DMS53 treated with DMSO at 0.1 percent for 48 hours (cell line): ENCODE data around the gene GDF9.

Experiments used
- DNase-seq: peaks from one replicate; lab custom pipeline; 2025; ENCODE audit not compliant: unreplicated experiment; lab: John Stamatoyannopoulos, UW

The GDF9 gene

DNA sequence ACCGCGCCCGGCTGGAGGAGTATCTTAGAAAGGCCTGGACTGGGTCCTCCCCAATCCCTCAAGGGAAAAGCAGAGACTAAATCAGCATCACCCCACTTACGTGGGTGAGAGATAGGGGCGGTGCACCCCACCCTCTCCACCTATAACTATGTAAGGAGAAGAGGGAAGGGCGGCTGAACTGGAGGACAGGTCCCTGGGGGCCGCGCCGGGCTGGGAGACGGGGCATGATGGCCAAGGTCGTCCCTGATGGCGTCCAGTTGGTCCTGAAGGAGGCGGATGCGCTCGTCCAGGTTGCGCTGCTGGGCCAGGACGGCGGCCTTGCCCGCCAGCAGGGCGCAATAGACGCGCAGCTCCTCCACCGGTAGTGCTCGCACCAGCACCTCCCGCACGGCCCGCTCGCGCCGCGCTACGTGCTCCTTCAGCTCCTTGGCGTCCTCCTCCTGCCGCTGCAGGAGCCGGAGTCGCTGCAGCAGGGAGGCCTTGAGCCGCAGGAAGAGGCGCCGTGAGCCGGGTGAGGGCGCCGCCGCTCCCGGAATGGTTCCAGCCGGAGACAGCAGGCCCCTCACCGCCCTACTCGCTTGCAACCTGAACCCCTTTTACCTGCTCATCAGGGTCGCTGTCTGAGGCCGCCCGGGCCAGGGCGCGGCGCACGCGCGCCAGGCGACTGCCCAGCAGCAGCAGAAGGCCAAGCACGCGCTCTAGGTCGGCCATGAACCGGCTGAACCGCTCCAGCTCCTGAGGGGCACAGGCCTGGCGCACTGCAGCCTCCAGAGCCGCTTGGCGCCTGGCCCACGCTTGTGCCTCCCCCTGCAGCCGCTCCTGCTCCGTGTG, 43.4 kb downstream of the GDF9 start:
- peak; percentile 56 for DNase-seq

DNA sequence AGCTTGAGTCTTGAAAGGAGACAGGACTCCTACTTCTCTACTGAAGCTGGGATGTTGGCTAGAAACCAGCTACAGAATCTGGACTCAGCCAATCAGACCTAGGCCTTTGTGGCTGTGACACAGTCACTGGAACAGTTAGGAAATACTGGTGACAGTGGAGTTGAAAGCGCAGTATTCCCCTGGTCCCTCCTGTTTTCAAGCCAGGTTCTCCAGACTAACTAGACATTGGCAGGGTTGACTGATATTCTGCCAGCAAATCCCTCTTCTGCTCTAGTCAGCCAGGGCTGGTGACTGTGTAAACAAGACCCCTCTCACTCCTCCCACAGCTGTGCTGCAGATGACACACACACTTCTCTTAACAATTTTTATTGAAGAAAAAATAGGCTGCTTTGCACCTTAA, 44.5 kb downstream of the GDF9 start:
- no peak for DNase-seq

DNA sequence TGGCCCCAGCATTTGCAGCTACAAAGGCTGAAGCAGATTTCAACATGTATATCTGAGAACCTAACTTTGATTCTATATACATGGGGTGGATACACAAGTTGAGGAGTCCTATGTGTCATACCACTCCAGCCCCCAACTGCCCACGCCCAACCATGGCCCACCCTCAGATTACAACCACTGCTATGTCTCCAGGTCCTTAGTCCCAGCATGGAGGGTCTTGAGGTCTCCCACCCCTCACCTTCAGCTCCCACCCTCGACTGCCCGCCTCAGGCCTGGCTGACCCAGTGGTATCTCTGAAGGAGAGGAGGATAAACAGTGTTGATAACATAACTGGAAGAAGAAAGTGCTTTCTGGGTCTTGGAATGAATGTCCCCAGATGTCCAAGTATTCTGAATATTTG, 44.9 kb downstream of the GDF9 start:
- no peak for DNase-seq

DNA sequence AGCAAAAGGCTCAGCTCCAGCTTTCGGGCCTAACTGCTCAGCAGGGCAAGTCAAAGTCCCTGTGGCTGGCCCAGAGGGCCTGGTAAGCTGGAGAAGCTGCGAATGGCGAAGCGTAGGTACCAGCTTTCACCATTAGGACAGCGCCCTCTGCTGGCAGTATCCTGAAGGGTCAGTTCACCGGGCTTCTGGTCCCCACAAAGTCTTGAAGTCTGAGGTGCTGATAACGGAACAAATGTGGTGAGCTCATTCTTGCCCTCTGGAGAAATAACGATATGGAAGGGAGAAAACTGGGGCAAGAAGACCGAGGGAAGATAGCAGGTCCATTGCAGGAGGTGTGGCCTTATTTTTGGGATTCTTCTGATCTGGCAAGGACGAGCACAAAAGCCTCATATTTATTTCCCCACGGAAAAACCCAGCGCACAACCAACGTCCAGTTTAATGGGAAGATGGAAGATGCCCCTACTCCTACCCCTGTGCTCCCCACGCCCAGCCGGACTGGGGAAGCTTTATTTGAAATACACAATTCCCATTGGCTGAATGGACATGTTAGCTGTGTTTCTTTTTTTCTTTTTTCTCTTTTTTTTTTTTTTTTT, 46.0 kb downstream of the GDF9 start:
- DNase-seq, result peak; percentile 84

GRCh38 chr5:132819468-132819867, 46.8 kb downstream of the GDF9 start:
- no peak for DNase-seq

DNA sequence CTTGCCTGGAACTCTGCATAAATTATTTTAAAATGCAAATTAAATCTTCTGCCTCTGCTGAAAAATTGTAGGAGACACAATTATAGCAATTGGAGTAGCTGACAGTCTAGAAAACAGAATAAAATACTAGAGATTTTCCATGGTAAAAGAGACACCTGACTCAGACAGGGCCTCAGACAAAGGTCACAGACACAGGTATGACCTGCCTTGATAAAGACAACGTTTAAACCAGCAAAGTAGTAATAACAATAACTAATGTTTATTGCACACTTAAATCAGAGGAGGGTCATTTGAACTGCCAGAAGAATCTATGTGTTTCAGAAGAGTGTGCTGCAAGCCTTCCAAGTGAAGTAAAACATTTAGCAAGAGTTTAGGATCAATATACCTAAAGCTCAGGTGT, 49.3 kb downstream of the GDF9 start:
- DNase-seq, result no peak

GRCh38 chr5:132816554-132816953, 49.7 kb downstream of the GDF9 start:
- no peak for DNase-seq

DNA sequence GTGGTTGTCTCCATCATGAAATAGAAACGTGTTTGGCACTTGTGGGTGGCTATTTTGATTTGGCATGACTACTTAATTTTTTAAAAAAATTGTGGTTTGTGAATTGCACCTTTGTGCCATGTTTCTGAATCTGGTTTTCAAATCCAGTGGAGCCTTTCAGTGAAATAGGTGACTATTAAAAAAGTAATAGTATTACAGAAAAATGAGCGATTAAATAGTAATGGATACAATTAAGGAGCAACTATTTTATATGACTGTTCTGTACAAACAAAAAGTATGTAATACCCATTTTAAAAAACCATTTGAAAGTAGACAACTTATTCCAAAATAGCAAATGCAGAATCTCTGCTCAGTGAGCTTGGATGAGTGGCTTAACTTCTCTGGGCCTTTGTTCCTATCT, 50.2 kb downstream of the GDF9 start:
- DNase-seq, result no peak

- DNase-seq, result no peak
Observed at GRCh38 chr5:132815454-132815853, 50.8 kb downstream of the GDF9 start.

DNA sequence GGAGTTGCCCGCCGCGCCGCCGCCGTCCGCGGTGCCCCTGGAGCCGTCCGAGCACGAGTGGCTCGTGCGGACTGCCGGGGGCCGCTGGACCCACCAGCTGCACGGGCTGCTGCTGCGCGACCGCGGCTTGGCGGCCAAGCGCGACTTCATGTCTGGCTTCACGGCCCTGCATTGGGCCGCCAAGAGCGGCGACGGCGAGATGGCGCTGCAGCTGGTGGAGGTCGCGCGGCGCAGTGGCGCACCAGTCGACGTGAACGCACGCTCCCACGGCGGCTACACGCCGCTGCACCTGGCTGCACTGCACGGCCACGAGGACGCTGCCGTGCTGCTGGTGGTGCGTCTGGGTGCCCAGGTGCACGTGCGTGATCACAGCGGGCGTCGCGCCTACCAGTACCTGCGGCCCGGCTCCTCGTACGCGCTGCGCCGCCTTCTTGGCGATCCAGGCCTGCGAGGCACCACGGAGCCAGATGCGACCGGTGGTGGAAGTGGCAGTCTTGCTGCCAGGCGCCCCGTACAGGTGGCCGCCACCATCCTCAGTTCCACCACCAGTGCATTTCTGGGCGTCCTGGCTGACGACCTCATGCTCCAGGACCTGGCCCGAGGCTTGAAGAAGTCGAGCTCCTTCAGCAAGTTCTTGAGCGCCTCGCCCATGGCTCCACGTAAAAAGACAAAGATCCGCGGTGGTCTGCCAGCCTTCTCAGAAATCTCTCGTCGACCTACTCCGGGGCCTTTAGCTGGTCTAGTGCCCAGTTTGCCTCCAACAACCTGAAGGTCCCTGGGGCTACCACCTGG, 51.6 kb downstream of the GDF9 start:
- DNase-seq, result no peak

- DNase-seq, result no peak
Observed at GRCh38 chr5:132813599-132814502, 52.4 kb downstream of the GDF9 start.

DNA sequence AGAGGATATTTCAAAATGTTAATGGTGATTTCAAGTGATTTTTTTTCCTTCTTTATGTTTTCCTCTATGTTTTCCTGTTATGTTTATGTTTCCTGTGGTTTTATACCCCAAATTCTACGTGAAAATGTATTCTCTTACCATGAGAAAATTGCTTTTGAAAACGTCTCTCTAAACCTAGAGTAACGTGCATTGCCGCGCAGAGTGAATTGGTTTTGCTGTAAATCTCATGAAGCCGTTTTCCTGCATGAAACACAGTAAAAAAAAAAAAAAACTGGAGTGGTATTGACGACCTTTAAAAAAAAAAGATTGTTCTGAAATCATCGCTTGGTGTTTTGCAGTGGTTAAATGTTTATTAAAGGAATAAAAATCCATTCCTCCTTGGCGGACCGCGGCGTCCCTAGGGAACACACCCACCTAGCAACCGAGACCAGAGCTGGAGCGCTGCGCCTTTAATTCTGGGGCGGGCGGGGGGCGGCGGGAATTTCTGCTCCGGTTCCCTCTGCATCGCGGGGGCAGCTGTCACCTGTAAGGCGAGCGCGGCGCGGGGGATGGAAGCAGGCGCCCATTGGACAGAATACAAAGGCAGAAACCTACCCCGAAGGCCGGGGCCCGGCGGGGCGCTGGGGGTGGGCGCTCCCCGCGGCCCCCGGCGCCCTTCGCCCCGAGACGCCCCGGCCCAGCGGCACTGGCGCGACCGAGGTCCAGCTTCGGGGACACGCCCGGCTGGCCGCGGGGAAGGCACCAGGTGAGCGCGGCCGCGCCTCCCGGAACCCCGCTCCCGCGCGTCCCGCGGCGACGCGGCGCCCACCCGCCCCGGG, 53.3 kb downstream of the GDF9 start, which contains the start of gene SOWAHA:
Gene SOWAHA, plus strand, starts transcription at position 522 of the 818 bp plus-strand sequence. CDS start 320 bp downstream, outside the sequence.
- no peak for DNase-seq

DNA sequence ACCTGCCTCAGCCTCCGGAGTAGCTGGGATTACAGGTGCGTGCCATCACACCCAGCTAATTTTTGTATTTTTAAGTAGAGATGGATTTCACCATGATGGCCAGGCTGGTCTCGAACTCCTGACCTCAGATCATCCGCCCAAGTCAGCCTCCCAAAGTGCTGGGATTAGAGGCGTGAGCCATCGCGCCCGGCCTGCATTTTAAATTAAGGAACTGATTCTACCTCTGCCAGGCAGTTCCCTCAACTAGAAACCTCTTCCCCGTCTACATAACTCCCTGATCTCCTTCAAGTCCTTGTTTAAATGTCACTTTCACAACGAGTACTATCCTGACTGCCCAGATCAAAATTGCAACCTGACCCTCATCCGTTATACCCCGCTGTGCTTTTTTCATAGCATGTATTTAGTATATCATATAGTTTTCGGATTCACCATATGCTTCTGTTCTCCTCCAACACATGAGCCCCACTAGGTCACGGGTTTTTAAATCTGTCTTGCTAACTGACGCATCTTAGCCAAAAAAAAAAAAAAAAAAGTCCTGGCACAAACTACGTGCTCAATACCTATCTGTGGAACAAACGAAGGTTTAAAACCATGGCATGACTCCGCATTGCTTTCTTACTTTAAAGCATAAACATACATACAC, 54.0 kb downstream of the GDF9 start:
- DNase-seq, result no peak
